HG03064 (cell line): ENCODE data around the gene NFATC2IP.
"Not testable (repeated sequence)": the region's sequence is repeated elsewhere in the genome, so short reads cannot be mapped to it uniquely, and the experiment has no call there.

ENCODE experiments used
- ATAC-seq: cut with Tn5 transposase; IDR thresholded peaks from one replicate; pipeline ENCODE4 v1.9.1; 2021; ENCODE audit warnings: low read depth; ENCODE audit not compliant: unreplicated experiment

The NFATC2IP gene

DNA sequence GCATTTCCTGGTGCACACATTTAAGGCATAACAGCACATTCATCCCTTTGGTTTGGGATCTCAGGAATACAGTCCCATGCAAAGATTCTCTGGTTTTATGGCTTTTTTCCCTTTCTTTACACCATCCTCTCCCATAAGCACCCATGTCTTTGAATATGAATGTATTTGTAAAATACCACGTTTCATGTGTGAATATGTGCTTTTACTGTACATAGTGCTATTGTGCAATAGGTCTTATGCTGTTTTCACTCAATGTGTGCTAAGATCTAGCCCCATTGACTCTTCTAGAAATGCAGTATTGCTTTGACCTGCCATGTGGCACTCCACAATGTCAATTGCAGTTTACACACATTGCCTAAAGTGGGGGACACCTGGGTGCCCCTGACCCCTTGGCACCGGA lies 13.8 kb downstream of the NFATC2IP start:
- no peak for ATAC-seq

- ATAC-seq, result no peak
Measured at GRCh38 chr16:28967156-28967555, 16.4 kb downstream of the NFATC2IP start.

DNA sequence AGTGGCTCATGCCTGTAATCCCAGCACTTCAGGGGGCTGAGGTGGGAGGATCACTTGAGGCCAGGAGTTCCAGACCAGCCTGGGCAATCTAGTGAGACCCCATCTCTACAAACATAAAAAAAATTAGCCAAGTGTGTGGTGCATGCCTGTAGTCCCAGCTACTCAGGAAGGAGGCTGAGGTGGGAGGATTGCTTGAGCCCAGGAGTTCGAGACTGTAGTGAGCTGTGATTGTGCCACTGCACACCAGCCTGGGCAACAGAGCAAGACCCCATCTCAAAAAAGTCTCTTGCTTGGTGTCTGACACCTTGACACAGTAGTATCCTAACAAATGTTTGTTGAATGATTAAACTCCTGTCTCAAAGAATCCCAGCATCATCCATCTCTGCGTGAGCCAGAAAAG lies 19.0 kb downstream of the NFATC2IP start:
- not testable (repeated sequence) for ATAC-seq

GRCh38 chr16:28974007-28974436 lies 23.3 kb downstream of the NFATC2IP start:
- ATAC-seq, result no peak

- ATAC-seq, result peak; percentile 66
Measured at GRCh38 chr16:28974437-28975157, 23.9 kb downstream of the NFATC2IP start, which contains the start of gene SPNS1. Gene SPNS1, plus strand, starts transcription at chr16:28974778. Its CDS starts 374 bp downstream, at chr16:28975152.

GRCh38 chr16:28975158-28975599 lies 24.4 kb downstream of the NFATC2IP start:
- ATAC-seq, result peak; percentile 7

DNA sequence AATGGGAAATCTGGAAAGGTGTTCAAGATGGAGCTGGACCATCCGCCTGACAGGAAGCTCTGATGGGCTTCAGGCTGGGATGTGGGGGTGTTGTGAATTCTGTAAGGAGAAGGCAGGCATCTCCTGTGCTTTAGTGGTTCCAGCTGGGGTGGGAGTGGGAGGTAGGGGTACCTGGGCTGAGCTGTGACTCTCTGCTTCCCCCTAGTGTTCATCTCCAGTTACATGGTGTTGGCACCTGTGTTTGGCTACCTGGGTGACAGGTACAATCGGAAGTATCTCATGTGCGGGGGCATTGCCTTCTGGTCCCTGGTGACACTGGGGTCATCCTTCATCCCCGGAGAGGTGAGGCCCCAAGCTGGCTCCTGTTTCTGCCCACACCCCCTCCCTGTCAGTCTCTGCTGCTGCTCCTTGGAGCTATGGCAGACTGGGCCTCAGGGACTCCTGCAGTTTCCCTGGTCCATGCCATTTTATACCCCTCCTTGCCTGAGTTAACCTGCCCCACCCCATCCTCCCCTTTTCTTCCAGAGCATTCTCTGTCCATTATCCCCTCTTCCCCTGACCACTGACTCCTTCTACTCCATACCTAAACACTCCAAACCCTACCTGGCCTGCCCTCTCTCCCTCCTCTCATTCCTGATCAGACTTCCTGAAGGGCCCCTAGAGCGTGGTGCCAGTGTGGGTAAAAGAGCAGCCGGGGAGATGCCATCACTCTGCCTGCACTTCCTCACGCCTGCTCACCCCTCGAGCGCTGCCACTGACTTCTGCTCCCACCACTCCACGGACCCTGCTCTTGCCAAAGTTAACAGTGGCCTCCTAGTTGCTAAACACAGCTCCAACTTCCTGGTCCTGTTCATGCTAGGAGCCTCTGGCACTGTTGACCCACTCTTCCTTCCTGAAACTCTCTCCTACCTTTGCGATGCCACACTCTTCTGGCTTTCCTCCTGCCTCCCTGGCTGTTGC lies 27.2 kb downstream of the NFATC2IP start:
- ATAC-seq, result no peak

DNA sequence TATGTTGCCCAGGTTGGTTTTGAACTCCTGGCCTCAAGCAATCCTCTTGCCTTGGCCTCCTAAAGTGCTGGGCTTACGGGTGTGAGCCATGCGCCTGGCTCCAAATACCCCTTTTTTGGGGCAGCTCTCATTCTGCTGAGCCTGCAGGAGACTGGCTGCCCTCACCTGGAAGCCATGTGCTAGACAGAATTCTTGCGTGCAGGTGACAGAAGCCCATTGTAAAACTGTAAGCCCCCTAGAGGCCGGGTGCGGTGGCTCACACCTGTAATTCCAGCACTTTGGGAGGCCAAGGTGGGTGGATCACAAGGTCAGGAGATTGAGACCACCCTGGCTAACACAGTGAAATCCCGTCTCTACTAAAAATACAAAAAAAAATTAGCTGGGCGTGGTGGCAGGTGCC lies 29.6 kb downstream of the NFATC2IP start:
- not testable (repeated sequence) for ATAC-seq

- no peak for ATAC-seq
Measured at GRCh38 chr16:28980929-28981328, 30.2 kb downstream of the NFATC2IP start.

DNA sequence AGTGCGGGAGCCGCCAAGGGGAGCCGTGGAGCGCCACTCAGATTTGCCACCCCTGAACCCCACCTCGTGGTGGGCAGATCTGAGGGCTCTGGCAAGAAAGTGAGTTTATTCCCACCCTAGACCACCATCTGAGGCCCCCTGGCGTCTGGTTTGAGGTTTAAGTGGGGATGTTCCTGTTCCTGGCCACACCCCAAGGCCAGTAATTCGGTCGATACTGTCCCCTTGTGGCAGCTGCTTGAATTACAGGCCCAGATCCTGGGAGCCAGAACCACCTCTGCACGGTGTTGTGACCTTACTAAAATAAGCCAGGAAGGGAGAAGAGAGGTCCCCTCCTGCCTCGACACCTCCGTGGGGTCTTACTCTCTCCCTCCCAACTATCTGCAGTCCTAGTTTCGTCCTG lies 30.8 kb downstream of the NFATC2IP start:
- no peak for ATAC-seq

GRCh38 chr16:28982418-28982817 lies 31.7 kb downstream of the NFATC2IP start:
- ATAC-seq, result no peak

DNA sequence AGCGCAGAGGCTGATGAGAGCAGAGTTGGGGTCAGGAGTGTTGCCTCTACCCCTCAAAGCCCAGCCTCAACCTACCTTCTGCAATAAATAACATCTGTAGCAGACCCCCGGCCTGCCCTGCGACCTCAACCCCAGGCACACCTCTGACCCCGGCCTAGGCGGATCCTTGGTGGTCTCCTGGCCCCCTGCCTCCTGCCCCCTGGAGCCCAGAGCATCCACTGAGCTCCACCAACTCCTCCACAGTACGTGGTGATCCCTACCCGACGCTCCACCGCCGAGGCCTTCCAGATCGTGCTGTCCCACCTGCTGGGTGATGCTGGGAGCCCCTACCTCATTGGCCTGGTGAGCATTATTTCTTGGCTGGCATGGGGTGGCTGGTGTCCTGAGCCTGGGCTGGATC lies 32.2 kb downstream of the NFATC2IP start:
- ATAC-seq, result no peak

- no peak for ATAC-seq
Measured at GRCh38 chr16:28983644-28984043, 32.9 kb downstream of the NFATC2IP start.

GRCh38 chr16:28984091-28984490 lies 33.4 kb downstream of the NFATC2IP start:
- ATAC-seq, result no peak

GRCh38 chr16:28984619-28985135 lies 33.9 kb downstream of the NFATC2IP start, which contains the start of gene LAT:
Gene LAT, plus strand, starts transcription at chr16:28985052. Its CDS starts 366 bp downstream, at chr16:28985418.
- no peak for ATAC-seq

DNA sequence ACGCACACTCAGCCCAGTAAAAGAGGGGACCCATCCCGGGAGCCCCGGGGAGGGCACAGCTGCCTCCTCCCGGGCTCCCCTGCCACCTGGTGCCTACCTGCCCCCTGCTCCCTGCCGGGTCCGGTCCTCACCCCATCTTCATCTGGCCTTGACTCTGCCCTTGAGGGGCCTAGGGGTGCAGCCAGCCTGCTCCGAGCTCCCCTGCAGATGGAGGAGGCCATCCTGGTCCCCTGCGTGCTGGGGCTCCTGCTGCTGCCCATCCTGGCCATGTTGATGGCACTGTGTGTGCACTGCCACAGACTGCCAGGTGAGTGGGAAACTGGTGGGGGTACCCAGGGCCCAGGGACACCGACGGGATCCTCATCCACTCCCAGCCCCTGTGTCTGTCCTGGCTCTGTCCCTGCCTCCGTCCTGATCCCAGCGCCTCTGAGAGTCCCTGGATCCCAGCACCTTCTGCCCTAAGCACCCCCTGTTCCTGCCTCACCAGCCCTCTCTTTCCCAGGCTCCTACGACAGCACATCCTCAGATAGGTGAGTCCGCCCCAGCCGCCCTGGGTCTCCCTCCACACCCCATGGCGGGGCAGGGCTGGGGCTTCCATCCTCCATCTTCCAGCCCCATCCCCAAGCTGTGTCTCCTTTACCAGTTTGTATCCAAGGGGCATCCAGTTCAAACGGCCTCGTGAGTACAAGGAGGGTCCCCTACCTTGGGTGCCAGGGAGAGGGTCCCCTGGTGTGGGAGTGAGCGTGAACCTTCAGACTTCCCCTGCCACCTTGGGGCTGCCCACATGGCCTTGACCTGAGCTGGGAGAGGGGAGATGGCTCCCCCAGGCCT lies 34.7 kb downstream of the NFATC2IP start:
- ATAC-seq, result no peak

DNA sequence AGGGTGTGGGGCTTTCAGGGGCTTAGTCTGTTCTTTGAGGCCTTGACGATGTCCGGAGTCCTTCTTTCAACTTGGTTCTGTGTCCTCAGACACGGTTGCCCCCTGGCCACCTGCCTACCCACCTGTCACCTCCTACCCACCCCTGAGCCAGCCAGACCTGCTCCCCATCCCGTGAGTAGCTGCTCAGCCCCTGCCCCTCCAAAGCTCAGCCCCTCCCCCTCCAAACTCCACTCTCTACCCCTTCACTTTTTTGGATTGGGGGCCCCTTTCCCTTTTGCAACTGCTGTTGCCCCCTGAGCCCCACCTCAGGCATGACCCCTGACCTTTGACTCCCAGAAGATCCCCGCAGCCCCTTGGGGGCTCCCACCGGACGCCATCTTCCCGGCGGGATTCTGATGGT lies 35.3 kb downstream of the NFATC2IP start:
- ATAC-seq, result no peak

GRCh38 chr16:28986492-28986891 lies 35.8 kb downstream of the NFATC2IP start:
- ATAC-seq, result no peak

DNA sequence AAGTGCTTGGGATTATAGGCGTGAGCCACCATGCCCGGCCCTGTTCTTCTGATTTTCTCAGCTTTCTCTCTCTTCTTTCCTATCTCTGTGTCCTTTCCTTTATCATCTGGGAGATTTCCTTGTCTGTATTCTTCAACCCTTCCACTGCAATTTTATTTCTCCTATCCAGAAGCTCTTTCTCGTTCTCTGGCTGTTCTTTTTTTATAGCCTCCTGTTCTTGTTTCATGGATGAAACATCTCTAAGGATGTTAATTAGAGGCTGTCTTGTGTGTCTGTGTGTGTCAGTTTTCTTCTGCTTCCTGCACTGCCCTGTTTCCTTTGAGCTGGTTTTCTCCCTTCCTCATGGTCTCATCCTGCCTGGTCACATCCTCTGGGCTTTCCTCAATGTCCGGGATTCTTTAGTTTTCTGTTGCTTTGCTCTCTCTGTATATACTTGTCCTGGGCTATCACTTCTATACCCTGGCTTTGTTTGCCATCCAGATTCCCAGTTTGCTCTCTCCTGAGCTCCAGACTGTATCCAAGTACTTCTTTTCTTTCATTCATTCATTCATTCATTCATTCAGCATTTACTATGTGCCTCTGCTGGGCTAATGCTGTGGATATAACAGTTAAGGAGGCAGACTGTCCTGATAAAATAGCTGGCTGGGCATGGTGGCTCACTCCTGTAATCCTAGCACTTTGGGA lies 36.6 kb downstream of the NFATC2IP start:
- no peak for ATAC-seq

- ATAC-seq, result no peak
Measured at GRCh38 chr16:28989363-28989762, 38.6 kb downstream of the NFATC2IP start.
